LNCaP clone FGC (cell line): ENCODE results near the gene INO80B.

Experiments used
- DNase-seq: peaks from one replicate; pipeline ENCODE4 v3.0.0-alpha.2; 2011; ENCODE audit warnings: low read depth
- H3K4me3 ChIP-seq: 2 replicates; pipeline ENCODE4 v1.5.1; 2011; ENCODE audit warnings: mild to moderate bottlenecking, low read depth, low read length, control low read depth
- TF ChIP-seq, protein P1 (sequence below): IDR thresholded peaks from 2 replicates; pipeline ENCODE4 v1.5.1; 2012; ENCODE audit warnings: mild to moderate bottlenecking; ENCODE audit not compliant: control insufficient read depth, insufficient read depth; ENCODE audit errors: extremely low read depth

Gene INO80B

GRCh38 chr2:74454654-74455511 lies at the start of gene INO80B:
TSS of gene INO80B (plus strand) at chr2:74455087. CDS start at chr2:74455117, 30 bp downstream.
- H3K4me3 ChIP-seq = peak within 1 kb of the TSS; percentile 77
- DNase-seq = peak; percentile 86
- TF ChIP-seq, protein P1, sequence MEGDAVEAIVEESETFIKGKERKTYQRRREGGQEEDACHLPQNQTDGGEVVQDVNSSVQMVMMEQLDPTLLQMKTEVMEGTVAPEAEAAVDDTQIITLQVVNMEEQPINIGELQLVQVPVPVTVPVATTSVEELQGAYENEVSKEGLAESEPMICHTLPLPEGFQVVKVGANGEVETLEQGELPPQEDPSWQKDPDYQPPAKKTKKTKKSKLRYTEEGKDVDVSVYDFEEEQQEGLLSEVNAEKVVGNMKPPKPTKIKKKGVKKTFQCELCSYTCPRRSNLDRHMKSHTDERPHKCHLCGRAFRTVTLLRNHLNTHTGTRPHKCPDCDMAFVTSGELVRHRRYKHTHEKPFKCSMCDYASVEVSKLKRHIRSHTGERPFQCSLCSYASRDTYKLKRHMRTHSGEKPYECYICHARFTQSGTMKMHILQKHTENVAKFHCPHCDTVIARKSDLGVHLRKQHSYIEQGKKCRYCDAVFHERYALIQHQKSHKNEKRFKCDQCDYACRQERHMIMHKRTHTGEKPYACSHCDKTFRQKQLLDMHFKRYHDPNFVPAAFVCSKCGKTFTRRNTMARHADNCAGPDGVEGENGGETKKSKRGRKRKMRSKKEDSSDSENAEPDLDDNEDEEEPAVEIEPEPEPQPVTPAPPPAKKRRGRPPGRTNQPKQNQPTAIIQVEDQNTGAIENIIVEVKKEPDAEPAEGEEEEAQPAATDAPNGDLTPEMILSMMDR = no peak

GRCh38 chr2:74406035-74406434 lies 48.9 kb upstream of the INO80B start:
- DNase-seq = no peak
- H3K4me3 ChIP-seq = no peak overlapping the region
- TF ChIP-seq, protein P1 = no peak

DNA sequence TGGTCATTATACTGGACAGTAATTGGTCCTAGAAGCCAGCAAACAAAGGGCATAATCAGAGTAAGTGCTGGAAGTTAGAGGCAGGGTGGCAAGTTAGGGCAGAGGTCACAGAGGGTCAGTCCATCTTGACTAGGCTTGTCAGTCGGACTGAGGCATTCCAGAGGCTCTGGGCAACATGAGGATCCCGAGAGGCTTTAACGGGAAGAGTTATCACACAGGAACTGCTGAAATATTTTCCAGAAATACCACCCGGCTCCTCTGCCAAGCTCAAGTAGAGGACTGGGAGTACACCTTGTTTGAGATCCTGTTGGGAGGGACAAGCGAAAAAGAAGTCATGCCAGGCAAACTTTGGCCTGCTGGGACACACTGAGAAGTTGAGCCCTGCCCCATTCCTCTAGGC lies 47.2 kb upstream of the INO80B start:
- TF ChIP-seq, protein P1 = no peak
- DNase-seq = no peak
- H3K4me3 ChIP-seq = no peak overlapping the region

DNA sequence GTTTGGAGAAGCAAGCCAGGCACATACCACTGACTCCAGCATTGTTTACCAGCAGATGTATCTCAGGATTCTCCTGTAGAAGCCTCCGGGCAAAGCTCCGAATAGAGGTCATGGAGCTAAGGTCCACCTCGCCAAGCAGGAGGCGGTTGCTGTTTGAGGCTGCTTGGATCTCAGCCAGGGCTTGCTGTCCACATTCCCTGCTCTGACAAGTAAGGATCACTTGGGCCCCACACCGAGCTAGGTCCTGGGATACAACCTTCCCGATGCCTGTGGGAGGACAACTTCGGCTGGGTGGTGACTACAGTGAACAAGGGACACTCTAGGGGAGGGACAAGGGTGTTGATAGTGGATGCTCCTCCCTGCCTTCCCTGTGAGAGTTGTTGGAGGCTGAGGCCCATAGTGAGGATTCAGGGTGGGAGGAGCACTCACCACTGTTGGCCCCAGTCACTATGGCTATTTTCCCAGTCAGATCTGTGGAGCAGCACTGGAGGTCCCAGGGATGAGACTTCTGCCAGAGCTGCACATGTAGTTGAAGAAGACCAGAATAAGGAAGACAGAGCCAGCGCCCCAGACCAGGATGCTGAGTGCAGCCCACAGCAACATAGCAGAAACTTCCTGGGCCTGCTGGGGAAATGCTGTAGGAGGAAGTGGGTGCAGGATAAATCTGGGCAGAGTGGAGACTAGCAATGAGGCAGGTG lies 41.7 kb upstream of the INO80B start:
- no peak overlapping the region for H3K4me3 ChIP-seq
- TF ChIP-seq, protein P1 = no peak
- DNase-seq = no peak

- TF ChIP-seq, protein P1 = no peak
- DNase-seq = no peak
- no peak overlapping the region for H3K4me3 ChIP-seq
These were observed 40.4 kb upstream of the INO80B start for GRCh38 chr2:74414441-74414840.

DNA sequence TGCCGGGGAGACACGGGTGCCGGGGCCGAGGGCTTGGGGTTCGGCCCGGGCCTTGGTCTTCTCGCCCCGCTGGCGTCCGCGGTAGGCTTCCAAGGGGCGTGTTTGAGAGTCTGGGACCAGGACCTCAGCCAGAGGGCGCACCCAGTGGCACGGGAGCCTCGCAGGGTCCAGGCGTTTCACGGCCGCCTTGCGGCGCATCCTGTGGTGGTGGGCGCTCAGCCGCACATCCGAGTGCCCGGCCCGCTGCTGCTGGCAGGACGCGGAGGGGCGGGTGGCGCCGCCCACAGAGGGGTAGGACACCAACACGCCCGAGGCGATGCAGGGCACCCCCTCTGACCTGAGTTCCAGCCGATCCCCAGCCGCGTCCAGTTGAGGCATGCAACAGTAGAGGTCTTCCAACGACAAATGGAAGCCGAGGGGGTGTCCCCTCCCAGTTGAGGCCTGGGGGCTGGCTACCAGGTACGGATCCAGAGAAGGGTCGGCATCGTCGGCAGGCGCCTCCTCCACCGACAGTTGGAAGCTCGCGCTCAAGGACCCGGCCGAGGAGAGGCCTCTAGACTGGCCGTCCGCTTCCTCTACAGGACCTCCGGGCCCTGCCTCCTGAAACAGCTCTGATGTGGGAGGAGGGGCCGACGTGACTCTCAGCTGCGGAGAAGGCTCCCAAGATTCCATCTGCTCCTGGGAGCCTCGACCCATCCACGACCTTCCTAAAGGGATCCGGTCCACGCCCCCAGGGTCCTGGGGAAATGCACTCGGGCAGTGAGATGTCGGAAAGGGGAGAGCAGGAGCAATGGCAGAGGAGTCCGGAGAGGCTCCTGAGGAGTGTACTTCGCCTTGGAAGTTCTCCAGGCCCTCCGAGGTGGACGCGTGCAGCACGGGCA lies 39.8 kb upstream of the INO80B start:
- no peak for DNase-seq
- TF ChIP-seq, protein P1 = no peak
- H3K4me3 ChIP-seq = no peak overlapping the region
